NCI-H2227 (cell line): ENCODE results near the gene AHCY.
"Not testable (repeated sequence)": the region's sequence is repeated elsewhere in the genome, so short reads cannot be mapped to it uniquely, and the experiment has no call there.

Experiments
- DNase-seq: peaks from one replicate; lab custom pipeline; 2025; ENCODE audit not compliant: unreplicated experiment; lab: John Stamatoyannopoulos, UW

AHCY gene

GRCh38 chr20:34302723-34303533, at the start of gene AHCY:
Gene AHCY, minus strand, starts transcription at chr20:34303355. Its CDS starts 85 bp downstream, at chr20:34303270.
- DNase-seq: peak; percentile 98

- DNase-seq: no peak
Measured at GRCh38 chr20:34350095-34350494, 46.9 kb upstream of the AHCY start.

- no peak for DNase-seq
Measured at GRCh38 chr20:34347571-34347970, 44.4 kb upstream of the AHCY start.

GRCh38 chr20:34346533-34346865, 43.3 kb upstream of the AHCY start:
- not testable (repeated sequence) for DNase-seq

- DNase-seq: not testable (repeated sequence)
Measured at GRCh38 chr20:34345839-34346532, 42.8 kb upstream of the AHCY start.

GRCh38 chr20:34345402-34345736, 42.2 kb upstream of the AHCY start:
- DNase-seq: no peak

- no peak for DNase-seq
Measured at GRCh38 chr20:34344238-34344637, 41.1 kb upstream of the AHCY start.

GRCh38 chr20:34343458-34344211, 40.5 kb upstream of the AHCY start:
- no peak for DNase-seq

GRCh38 chr20:34341199-34341598, 38.0 kb upstream of the AHCY start:
- DNase-seq: not testable (repeated sequence)

GRCh38 chr20:34340726-34341125, 37.6 kb upstream of the AHCY start:
- not testable (repeated sequence) for DNase-seq

GRCh38 chr20:34337982-34338726, 35.0 kb upstream of the AHCY start:
- DNase-seq: no peak

- no peak for DNase-seq
Measured at GRCh38 chr20:34337544-34337943, 34.4 kb upstream of the AHCY start.

- DNase-seq: no peak
Measured at GRCh38 chr20:34334654-34335407, 31.7 kb upstream of the AHCY start.

- DNase-seq: no peak
Measured at GRCh38 chr20:34333786-34334185, 30.6 kb upstream of the AHCY start.

- DNase-seq: no peak
Measured at GRCh38 chr20:34332262-34332920, 29.2 kb upstream of the AHCY start.

- DNase-seq: no peak
Measured at GRCh38 chr20:34331838-34332237, 28.7 kb upstream of the AHCY start.

- not testable (repeated sequence) for DNase-seq
Measured at GRCh38 chr20:34330861-34331544, 27.8 kb upstream of the AHCY start.

- DNase-seq: no peak
Measured at GRCh38 chr20:34328928-34329677, 25.9 kb upstream of the AHCY start.

GRCh38 chr20:34328207-34328606, 25.1 kb upstream of the AHCY start:
- not testable (repeated sequence) for DNase-seq
